CD4-positive, alpha-beta T cell treated with Interferon alpha-2 for 1 hour (primary cell): ENCODE results near the gene ITGBL1.
A peak's percentile ranks its signal among the peaks of the same experiment; 100 is the strongest.

Source experiments
- DNase-seq, 2 donors: peaks; one replicate each; pipeline ENCODE4 v3.0.0-alpha.2; 2020 to 2022

Gene ITGBL1

DNA sequence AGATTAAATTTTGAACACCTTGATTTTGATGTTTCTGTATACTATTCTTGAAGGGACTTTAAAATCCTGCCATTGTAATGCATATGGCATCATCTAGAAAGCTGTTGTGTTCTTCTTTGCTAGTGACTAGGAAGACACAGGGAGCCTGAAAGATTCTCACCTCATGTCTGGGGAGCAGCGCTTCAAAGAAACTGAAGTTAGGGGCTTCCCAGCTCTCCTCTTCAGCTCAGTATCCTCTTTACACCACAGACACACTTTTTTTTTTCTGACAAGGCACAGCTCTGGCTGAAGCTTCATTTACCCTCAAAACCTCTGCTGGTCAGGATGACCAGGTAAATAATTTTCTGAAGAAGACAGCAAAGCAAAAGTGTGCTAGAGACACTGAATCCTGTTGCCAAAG, 255.6 kb downstream of the ITGBL1 start:
- no peak for DNase-seq

DNA sequence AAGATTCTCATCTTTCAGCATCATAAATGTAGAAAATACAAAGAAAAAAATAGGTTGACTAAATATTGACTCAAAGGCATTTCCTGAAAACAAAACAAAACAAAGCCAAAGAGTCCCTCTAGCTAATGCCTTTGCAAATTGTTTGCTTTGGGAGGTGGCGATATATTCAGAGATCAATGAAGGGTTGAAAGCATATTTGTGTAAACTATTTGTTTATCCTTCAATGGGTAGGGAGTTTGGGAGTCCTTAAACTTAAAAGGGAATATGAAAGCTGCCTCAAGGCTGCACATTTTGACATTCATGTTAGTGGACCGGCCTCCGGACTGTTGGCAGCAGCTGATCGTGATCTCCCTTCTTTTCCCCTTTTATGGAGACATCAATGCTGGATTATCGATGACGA, 257.5 kb downstream of the ITGBL1 start:
- DNase-seq = no peak

DNA sequence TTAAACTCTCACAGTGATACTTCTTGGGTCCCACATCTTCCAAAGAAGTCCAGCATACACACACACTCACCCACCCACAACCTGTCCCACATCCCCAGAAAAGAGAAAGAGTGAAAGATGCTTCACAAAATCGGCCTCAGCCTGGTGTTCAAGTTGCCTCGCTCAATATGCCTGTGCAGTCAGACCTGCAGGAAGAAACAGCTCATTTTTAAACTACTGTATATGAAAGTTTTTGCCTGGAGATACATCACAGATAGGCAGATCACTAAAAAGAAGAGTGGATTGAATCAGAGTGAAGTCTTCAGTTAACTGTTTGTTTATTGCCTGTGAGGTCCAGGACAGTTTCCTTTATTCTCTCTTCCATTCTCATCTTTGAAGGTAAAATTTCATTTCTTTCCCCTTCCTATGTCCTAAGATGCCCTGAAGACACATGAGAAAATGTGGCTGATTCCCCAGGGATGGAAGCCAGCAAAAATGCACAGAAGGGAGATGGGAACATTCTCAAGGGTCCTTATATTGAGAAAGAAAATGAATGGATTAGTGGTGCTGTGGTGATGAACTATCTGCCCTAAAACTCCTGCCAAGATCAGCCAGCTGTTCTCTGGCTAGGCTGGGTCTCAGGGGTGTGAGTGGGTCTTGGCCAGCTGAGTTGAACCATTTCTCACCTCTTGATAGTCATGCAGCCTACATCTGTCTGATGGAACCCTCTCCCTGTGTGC, 259.0 kb downstream of the ITGBL1 start:
- DNase-seq = no peak

DNA sequence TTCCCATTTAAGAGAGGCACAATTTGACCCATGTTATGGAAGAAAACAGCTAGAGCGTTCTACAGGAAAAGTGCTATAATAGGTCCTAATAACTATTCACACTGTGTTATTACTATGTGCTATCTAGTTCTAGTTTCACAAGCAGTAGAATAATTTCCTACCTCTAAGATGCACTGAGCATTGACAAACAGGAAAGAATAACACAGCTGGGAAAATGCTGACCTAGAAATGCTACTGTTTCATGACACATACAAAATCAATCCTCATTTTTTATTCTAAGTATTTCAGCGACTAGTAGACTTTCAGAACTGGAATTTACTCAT, 259.5 kb downstream of the ITGBL1 start:
- no peak for DNase-seq

DNA sequence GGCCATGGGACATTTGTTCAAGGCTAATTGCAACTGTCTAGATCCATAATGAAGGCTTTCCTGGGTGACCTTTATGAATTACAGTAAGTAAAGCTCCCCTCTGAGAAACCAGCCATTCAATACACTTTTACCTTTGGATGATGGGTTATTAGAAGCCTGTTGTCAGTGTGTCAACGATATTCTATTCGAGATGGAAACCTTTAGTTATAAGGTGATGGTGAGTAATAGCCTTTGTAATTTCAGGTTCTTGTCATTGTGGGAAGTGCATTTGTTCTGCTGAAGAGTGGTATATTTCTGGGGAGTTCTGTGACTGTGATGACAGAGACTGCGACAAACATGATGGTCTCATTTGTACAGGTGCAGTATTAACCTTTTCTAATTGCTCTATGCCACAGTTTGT, 261.7 kb downstream of the ITGBL1 start:
- DNase-seq = no peak

DNA sequence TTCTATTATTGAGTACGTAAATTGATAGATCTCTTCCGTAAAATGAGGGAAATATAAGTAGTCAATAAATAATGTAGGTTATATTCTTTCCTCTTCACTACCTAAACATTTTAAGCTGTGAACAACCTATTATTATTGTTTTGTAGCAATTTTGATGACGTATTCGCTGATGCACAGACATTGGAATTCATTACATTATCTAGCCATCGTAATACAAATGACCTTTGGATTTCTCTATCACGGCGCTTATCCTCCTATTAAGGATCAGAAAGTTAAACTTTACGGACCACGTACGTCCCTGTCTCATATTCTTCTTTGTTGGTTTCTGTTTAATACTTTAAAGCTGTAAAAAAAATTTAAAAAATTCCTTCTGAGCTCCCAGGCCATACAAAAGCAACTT, 264.9 kb downstream of the ITGBL1 start:
- no peak for DNase-seq

DNA sequence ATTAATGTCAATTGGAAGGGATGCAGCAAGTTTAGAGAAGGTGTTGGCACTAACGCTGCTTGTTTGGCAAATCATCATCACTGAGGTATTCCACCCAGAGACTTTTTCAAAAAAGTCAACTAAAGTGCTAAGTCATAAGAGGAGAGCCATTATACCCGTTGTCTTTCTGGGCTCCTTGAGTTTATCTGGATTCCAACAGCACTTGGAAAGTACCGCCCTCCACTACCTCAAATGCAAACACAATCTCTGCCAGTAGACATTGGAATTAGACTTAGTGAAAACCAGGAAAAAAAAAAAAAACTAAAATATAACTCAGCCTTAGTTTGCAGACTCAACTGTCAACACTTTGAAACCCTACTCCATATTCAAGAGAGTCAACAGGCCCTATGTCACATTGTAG, 266.0 kb downstream of the ITGBL1 start:
- no peak for DNase-seq

DNA sequence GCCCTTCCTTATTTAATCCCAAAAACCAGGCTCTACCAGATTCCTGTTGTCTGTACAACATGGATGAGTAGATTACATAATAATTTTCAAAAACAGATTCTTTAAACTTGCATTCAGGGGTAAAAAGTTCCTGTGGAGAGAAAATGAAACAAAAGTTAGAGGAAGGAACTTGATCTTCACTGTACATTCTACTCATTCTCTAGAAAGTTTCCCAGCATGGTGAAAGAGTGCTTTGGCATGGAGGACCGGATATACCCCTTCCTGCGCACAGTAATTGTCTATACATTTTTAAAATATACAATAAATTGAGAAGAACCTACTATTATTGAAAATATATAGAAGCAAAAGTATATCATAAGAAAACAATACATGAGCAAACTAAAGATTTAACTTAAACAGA, 274.2 kb downstream of the ITGBL1 start:
- no peak for DNase-seq

DNA sequence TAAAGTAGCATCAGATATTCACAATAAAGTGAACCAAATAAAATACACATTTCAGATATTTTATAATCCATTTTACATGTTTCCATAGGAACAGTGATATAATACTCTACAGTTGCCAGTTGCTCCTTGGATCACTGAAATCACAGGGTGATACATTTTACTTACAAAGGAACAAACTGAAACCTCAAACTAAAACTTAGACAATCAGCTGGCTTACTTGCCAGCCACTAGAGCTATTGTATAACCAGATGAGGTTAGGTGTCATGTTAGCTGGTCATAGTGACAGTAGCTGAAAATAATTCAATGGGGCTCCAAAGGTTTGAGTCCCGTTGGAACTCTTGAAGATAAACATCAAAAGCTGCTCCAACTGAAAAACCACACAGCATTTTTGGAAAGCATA, 274.6 kb downstream of the ITGBL1 start:
- no peak for DNase-seq

DNA sequence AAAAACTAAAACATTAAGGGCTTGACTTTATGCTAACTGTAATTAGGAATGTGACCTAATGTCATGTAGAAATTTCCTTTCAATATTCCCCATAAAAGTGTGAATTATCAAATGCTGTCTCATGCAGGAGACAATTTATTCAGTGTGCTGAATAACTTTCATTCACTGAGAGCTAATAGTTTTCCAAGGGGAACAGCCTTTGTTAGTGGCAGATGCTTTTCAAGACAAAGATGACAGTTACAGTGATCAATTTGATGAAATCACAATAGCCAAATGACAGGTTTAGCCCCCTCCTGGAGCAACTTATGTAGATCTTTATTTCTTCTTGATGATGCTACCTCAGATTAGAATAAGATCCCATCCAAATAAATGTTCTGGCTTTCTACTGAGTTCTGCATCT, 275.5 kb downstream of the ITGBL1 start:
- no peak for DNase-seq

DNA sequence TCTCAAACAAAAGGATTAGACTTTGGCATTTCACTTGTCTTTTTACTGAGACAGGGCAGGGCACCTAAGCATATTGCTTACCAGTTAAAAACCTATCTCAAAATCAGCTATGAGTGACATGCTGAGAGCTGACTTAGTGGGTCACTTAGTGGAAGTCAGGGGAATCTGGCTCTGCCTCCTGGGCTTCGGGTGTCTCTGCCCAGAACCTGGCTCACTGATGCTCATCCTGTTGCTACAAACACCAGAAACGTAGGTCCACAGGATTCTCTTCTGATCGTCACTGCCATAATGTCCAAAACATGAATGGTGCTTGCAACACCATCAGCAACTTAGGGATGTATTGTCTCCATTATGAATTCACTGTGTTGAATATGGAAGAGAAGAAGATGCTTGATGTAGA, 276.1 kb downstream of the ITGBL1 start:
- no peak for DNase-seq

DNA sequence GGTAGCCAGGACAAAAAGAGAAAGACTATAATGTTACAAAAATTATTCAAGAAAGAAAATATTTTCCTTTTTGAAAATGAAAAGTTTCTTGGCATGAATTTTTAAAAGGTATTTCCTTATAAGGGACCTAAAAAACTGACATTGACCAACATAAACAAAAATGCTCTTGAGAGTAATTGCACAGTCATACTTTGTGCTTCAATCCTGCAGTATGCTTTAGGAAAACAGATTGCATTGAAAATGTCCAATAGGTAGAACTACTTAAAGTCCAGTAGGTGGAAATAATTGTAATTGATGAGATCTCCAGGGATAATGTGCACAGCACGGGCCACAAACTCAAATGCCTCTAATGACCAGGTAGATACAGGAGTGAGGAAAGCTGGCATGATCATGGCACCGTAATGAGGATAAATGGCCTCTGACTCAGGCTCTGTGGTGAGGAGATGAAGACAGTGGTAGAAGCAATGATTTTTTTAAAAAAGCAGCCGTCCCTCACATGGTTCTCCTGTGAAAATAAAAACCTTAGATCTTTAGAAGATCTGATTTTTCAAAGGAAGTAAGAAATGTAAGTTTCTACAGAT, 278.0 kb downstream of the ITGBL1 start:
- DNase-seq = no peak

DNA sequence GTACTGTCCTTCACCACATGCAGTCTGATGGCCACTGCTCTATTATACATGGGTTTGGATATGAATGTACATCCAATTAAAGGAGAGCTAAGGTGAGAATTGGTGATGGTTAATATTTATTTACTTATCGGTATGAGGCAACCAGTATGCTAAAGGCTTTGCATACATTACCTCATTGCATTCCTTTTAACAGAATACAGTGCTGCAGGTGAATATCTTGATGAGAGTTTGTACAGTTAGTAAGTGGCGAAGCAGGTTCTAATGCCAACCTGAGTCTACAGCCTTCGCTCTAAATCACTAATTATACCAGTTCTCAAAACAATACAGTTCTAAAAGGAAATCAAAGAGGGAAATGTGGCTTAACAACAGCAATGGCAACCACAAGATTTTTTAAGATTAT, 284.1 kb downstream of the ITGBL1 start:
- no peak for DNase-seq

DNA sequence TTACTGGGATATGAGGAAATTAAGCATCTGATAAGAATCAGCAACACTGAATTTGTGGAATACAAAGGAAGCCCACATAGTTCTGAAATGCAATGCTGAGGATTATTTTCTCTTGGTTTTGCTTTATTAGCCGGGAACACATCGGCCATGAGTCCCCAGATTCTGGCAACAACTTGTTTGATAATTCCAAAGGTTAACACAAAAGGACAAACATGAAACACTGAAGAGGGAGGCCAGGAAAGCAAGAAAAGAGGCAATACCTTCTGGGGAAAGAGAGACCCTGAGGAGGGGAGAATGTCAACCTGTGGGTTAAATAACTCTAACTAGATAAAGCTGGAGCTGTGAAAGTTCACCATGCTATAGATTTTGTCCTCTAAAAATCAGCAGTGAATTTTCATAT, 285.9 kb downstream of the ITGBL1 start:
- DNase-seq = no peak

DNA sequence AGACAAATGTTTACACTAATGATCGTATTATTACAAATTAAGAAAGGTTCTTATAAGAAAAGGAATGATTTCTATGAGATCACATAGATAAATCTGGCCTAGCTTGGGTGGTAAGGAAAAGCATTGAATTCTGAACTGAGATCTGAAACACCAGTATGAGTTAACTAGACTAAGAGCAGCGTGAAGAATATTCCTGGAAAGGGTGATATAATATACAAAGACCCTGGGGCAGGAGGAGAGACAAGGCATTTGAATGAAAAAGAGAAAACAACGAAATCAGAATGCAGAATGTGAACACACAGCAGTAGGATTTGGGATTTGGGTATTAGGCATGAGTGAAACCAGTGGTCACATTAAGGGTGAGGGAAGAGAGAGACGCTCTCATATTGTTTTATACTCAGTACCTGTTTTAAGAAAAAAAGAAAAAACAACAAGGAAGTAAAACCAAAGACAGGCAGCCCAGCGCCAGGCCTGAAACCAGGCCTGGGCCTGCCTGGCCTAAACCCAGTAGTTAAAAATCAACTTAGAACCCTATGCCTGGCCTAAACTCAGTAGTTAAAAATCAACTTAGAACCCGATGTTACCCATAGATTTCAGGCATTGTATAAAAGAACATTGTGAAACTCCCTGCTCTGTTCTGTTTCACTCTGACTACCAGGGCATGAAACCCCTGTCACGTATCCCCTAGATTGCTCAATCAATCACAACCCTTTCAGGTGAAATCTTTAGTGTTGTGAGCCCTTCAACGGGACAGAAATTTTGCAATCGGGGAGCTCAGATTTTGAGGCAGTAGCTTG, 287.1 kb downstream of the ITGBL1 start:
- no peak for DNase-seq

DNA sequence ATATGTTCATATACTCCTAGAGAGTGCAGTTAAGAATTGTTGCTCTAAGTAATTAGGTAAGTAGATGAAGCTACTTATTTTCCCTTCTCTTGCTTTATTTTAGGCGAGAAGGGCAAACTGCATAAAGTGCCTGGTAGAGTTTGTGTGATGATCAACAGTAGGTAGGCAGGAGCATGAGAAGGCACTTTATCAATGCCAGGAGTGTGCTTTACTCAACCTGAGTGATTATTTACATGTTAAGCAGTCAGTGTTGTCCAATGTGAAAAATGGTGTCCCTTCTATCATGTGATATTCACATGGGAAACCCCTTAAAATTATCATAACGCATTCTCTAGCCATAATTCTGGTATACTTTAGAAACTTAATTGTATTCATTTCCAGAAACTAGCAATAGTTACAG, 294.0 kb downstream of the ITGBL1 start:
- DNase-seq = no peak

DNA sequence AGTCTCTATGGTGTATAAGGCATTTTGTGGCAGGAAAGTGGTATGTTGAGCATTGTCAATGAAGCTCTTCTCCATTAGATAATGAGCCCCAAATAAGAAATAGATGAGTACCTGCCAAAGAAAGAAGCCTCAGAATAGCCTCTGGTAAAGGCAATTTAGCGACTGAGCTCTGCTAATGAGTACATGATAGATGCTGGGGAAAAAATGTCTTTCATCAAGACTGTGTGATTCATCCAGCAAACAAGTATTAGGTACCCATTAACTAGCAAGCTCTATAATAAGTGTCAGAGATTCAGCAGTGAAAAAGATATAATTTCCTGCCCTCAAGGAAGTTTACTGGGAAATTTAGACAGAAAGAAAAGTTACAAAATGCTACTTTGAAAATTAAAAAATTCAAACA, 294.6 kb downstream of the ITGBL1 start:
- no peak for DNase-seq

DNA sequence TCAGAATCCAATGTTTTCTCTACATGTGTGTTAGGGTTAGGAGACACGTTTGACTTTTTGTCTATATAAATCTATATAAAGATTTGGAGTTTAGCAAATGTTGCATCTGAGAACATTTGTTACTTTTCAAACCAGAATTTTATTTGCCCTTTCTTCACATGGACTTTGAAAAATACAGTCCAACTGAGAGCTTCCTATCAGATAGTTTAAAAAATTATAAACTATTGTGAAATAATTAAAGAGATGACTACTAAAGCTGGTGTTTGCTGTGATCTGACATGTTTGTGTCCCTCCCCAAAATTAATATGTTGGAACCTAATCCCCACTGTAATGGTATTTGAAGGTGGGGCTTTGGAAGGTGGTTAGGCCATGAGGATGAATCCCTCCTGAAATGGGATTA, 297.1 kb downstream of the ITGBL1 start:
- no peak for DNase-seq

DNA sequence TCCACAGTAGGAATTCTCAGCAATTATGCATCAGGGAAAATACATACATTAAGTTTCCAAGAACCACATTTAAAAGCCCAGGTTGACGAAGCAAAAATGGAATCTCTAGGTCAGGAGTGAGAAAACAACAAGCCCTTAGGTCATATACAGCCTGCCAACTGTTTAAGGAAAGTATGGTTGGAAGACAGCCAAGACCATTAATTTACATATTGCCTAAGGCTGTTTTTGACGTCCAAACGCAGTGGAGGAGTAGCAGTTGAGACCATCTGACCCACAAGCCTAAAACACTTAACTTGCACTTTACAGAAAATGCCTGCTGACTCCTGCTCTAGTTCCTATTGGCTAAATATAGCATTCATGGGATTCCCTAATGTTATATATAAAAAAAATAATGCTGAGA, 299.0 kb downstream of the ITGBL1 start:
- DNase-seq = no peak

DNA sequence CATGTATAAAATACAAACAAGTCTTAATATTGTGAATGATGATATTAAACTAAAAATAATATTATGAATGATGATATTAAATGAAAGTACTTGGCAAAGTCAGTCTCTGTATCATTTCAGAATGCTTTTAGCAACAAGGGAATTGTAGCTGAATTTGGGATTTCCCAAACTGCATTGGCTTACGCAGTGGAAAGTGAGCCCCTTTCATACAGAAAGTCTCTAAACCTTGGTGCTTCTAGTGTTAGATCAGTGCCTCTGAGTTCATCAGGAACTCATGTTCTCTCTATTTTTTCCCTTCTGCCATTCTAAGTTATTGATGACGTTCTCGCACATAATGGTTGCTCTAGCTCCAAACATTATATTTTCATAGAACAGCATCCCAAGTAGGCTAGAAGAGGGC, 300.0 kb downstream of the ITGBL1 start:
- DNase-seq = no peak

DNA sequence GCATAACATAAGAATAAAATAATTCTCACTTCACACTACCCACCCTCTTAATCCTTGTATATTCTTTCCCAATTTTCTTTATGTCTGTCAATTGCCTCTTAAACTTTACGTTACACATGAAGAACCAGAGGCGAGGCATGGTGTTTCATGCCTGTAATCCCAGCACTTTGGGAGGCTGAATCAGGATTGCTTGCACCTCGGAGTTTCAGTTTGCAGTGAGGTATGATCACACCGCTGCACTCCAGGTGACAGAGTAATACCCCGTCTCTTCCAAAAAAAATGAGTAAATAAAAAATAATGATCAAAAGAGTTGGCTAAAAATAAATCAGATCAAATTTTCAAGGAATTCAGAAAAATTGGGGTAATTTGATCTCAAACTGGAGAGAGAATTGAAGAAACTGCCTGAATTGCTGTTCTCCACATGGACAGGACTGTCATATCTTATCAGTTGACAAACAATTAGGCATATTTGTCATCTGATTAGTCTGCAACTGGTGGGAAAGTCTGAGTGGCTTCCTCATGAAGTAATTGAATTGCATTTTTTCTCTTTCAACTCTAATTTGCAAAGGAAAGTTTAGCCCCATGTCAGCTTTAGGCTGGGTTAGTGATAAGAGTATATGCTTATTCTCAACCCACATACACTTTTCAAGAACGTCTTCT, 302.9 kb downstream of the ITGBL1 start:
- no peak for DNase-seq

DNA sequence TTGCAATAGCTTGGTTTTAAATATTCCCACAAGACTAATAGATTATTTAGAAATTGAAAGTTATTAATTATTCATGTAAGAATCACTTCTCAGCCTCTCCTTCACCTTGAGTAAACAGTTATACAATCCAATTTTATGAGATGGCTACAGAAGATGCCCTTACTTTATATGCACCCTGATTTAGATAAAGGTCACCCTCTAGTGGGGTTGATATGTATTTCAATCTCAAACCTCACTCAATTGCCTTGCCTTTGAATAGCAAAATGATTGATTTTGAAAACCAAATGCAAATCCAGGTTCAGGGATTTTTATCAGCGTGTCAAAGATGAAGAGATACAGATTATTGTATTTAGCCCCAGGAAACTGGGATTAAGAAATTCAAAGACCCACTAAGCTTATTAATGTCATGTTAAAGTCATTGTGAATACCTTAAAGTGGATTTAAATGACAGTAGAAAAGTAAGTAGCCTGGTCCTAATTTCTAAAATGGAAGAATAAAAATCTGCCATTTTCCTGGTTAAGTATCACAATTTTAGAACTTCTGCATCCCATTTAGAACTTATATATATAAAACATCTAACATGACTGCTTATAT, 305.1 kb downstream of the ITGBL1 start:
- peak in 1 of 2 donors; percentile 55 for DNase-seq

DNA sequence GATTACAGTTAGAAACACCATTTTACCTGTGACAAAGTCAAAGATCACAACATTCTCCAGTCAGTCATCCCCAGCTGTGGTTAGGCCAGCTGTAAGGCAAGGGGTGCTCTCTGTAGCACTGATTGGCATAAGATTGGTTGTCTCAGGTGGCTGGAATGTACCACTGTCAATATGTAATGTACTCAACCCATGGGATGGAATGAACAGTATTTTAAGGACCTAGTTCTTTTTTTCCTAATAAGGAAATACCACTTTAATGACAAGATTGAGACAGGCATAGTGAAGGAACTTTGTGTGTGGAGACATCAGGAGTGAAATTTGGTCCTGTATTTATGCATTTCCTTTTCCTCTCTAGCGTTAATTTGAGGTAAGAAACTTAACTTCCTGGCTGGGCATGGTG, 310.7 kb downstream of the ITGBL1 start:
- no peak for DNase-seq
